Loucy (cell line): ENCODE results near the gene LRRC14B.

ENCODE experiments used
- H2AFZ ChIP-seq: fragments of 200-600 bp; sonication (generic); 2 replicates; pipeline ENCODE4 v1.6.0; 2016; ENCODE audit warnings: antibody characterized with exemption, mild to moderate bottlenecking, low read length, moderate library complexity
- H3F3A ChIP-seq: fragments of 200-600 bp; 2 replicates; pipeline ENCODE4 v1.6.0; 2016; ENCODE audit warnings: antibody characterized with exemption, low read depth, mild to moderate bottlenecking
- H3K27me3 ChIP-seq: fragments of 200-600 bp; sonication (generic); 2 replicates; pipeline ENCODE4 v1.6.1; 2014; ENCODE audit warnings: low read length, mild to moderate bottlenecking; ENCODE audit not compliant: insufficient read depth, poor library complexity, severe bottlenecking
- H3K36me3 ChIP-seq: fragments of 200-600 bp; sonication (generic); 2 replicates; pipeline ENCODE4 v1.6.1; 2016; ENCODE audit warnings: low read length; ENCODE audit not compliant: insufficient read depth
- H3K4me1 ChIP-seq: fragments of 200-600 bp; sonication (generic); 2 replicates; pipeline ENCODE4 v1.5.1; 2014; ENCODE audit warnings: low read length, mild to moderate bottlenecking; ENCODE audit not compliant: insufficient read depth, poor library complexity, severe bottlenecking
- H3K4me2 ChIP-seq: fragments of 200-600 bp; sonication (generic); 2 replicates; pipeline ENCODE4 v1.6.0; 2014; ENCODE audit warnings: antibody characterized with exemption, low read length, low read depth, mild to moderate bottlenecking; ENCODE audit not compliant: poor library complexity, severe bottlenecking
- H3K4me3 ChIP-seq: fragments of 200-600 bp; sonication (generic); 2 replicates; pipeline ENCODE4 v1.5.1; 2014; ENCODE audit warnings: low read length, mild to moderate bottlenecking, mixed read lengths; ENCODE audit not compliant: poor library complexity, severe bottlenecking
- H3K79me2 ChIP-seq: fragments of 200-600 bp; sonication (generic); 2 replicates; pipeline ENCODE4 v1.6.1; 2014; ENCODE audit warnings: low read length; ENCODE audit not compliant: insufficient read depth
- H3K9ac ChIP-seq: fragments of 200-600 bp; sonication (generic); 2 replicates; pipeline ENCODE4 v1.6.0; 2014; ENCODE audit warnings: mild to moderate bottlenecking, low read depth, low read length, moderate library complexity; ENCODE audit not compliant: poor library complexity, severe bottlenecking
- H3K9me2 ChIP-seq: fragments of 200-600 bp; sonication (generic); replicated peaks from 2 replicates; pipeline ENCODE4 v1.6.1; 2016; ENCODE audit warnings: low read depth, low read length, mixed read lengths
- H3K9me3 ChIP-seq: fragments of 200-600 bp; sonication (generic); 2 replicates; pipeline ENCODE4 v1.6.1; 2014; ENCODE audit warnings: mild to moderate bottlenecking, antibody characterized with exemption, low read length, low read depth; ENCODE audit not compliant: insufficient read depth
- H4K20me1 ChIP-seq: fragments of 200-600 bp; sonication (generic); 2 replicates; pipeline ENCODE4 v1.6.0; 2014; ENCODE audit warnings: antibody characterized with exemption, low read length, mild to moderate bottlenecking; ENCODE audit not compliant: insufficient read depth, poor library complexity, severe bottlenecking
- CTCF ChIP-seq: fragments of 200-600 bp; sonication (generic); conservative IDR thresholded peaks from 2 replicates; pipeline ENCODE4 v1.5.1; 2014; ENCODE audit warnings: mild to moderate bottlenecking, antibody characterized with exemption, low read length
- EZH2phosphoT487 ChIP-seq: fragments of 200-600 bp; IDR thresholded peaks from 2 replicates; pipeline ENCODE4 v1.6.1; 2018; ENCODE audit warnings: antibody characterized with exemption, mild to moderate bottlenecking, moderate library complexity, borderline replicate concordance

LRRC14B gene

GRCh38 chr5:173392-174290 is 17.7 kb upstream of the LRRC14B start:
- Histone ChIP-seq H2AFZ (no peak overlapping the region), H3K9me3 (no peaks in the 10 kb centered on the region), H3K9me2 (no peaks in the 10 kb centered on the region), H3K9ac (no peak overlapping the region), H3K4me3 (no peak overlapping the region), H3K27me3 (no peaks in the 10 kb centered on the region), H3F3A (no peaks in the 10 kb centered on the region), H3K4me2 (no peak overlapping the region), H4K20me1 (no peaks in the 10 kb centered on the region), H3K79me2 (no peaks in the 10 kb centered on the region), H3K4me1 (no peaks in the 10 kb centered on the region), H3K36me3 (no peaks in the 10 kb centered on the region)
- TF ChIP-seq CTCF (no peak), EZH2phosphoT487 (no peak)

GRCh38 chr5:174291-174600 is 17.0 kb upstream of the LRRC14B start:
- no peak overlapping the region for H3K4me2 ChIP-seq
- TF ChIP-seq EZH2phosphoT487 (no peak), CTCF (no peak)

GRCh38 chr5:174876-175465 is 16.3 kb upstream of the LRRC14B start:
- H3K4me1 ChIP-seq: no peaks in the 10 kb centered on the region
- no peaks in the 10 kb centered on the region for H3K36me3 ChIP-seq

More at GRCh38 chr5:174291-174600, 17.0 kb upstream of the LRRC14B start:
- no peaks in the 10 kb centered on the region for H4K20me1 ChIP-seq
- H3K9me2 ChIP-seq: no peaks in the 10 kb centered on the region
- no peaks in the 10 kb centered on the region for H3K4me1 ChIP-seq
- H3K4me3 ChIP-seq: no peak overlapping the region
- H3K27me3 ChIP-seq: no peaks in the 10 kb centered on the region
- H3K36me3 ChIP-seq: no peaks in the 10 kb centered on the region
- no peak overlapping the region for H2AFZ ChIP-seq
- H3K9ac ChIP-seq: no peak overlapping the region
- no peaks in the 10 kb centered on the region for H3K79me2 ChIP-seq
- no peaks in the 10 kb centered on the region for H3F3A ChIP-seq
- H3K9me3 ChIP-seq: no peaks in the 10 kb centered on the region

More at GRCh38 chr5:174876-175465, 16.3 kb upstream of the LRRC14B start:
- Histone ChIP-seq H3F3A (no peaks in the 10 kb centered on the region), H3K4me3 (no peak overlapping the region), H3K79me2 (no peaks in the 10 kb centered on the region), H3K27me3 (no peaks in the 10 kb centered on the region), H3K9ac (no peak overlapping the region), H3K9me3 (no peaks in the 10 kb centered on the region), H3K9me2 (no peaks in the 10 kb centered on the region), H2AFZ (no peak overlapping the region), H3K4me2 (no peak overlapping the region), H4K20me1 (no peaks in the 10 kb centered on the region)
- TF ChIP-seq EZH2phosphoT487: no peak
- no peak for TF ChIP-seq CTCF
